ENCODE measurements around the gene LAMA5. TPM values are rescaled to one million over a fixed set of nuclear protein-coding genes. Genes with fewer than 3 reads are reported as not detected.

The LAMA5 gene
- total RNA-seq, 1 donor from 2014 or later, result 12.1 TPM

- Histone ChIP-seq H3K27ac (no peak overlapping the region), H3K4me3 (no peak overlapping the region), H3K9ac (no peak overlapping the region), H3K79me2 (ENCODE audit: low read depth) (no peaks in the 10 kb centered on the region), H3K27me3 (no peaks in the 10 kb centered on the region), H3K4me2 (no peak overlapping the region), H4K20me1 (ENCODE audit: low read depth) (no peaks in the 10 kb centered on the region), H2AFZ (replicated peaks) (no peak overlapping the region), H3K4me1 (no peaks in the 10 kb centered on the region), H3K9me3 (ENCODE audit: low read depth) (no peaks in the 10 kb centered on the region), H3F3A (ENCODE audit: low read depth) (no peaks in the 10 kb centered on the region), H3K36me3 (no peaks in the 10 kb centered on the region)
- no peaks in the 10 kb centered on the region for H3K4me1 Mint-ChIP-seq
- DNase-seq (ENCODE audit: low spot score), result no peak
- no peak overlapping the region for H3K27ac Mint-ChIP-seq
- peaks cover 7% of the 10 kb centered on the region for H3K9me3 Mint-ChIP-seq
- peaks cover 15% of the 10 kb centered on the region for H3K36me3 Mint-ChIP-seq
- no peak overlapping the region for H3K4me3 Mint-ChIP-seq
- peaks cover 6% of the 10 kb centered on the region for H3K27me3 Mint-ChIP-seq (ENCODE audit: insufficient read depth, low read depth)
- TF ChIP-seq EZH2 (IDR thresholded peaks at IDR 0.05) (no peak), EZH2phosphoT487 (IDR thresholded peaks at IDR 0.05) (no peak), CTCF (IDR thresholded peaks at IDR 0.05) (no peak)
Measured at GRCh38 chr20:62345681-62346370, 21.3 kb downstream of the LAMA5 start.

DNA sequence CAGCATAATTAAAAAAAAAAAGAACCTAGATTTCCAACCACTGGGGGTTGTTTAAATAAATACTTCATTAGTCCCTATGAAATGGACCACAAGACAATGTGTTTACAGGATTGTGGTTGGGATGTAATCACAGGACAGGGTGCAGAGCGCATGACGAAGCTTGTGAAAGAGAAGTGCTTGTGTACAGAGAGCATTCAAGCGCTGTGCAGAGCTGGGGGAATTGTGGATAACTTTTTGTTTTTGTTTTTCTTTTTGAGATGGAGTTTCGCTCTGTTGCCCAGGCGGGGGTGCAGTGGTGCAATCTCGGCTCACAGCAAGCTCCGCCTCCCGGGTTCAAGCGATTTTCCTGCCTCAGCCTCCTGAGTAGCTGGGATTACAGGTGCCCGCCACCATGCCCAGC lies 22.3 kb downstream of the LAMA5 start:
- DNase-seq (ENCODE audit: low spot score), result no peak
- no peaks in the 10 kb centered on the region for H3K9me3 ChIP-seq (ENCODE audit: low read depth)
- H3K9ac ChIP-seq, result no peak overlapping the region
- no peaks in the 10 kb centered on the region for H3K4me1 ChIP-seq
- H3K9me3 Mint-ChIP-seq, result peaks cover 7% of the 10 kb centered on the region
- no peaks in the 10 kb centered on the region for H3K36me3 ChIP-seq
- H3K27me3 ChIP-seq, result no peaks in the 10 kb centered on the region
- no peak overlapping the region for H3K27ac Mint-ChIP-seq
- H3K79me2 ChIP-seq (ENCODE audit: low read depth), result no peaks in the 10 kb centered on the region
- H3K4me1 Mint-ChIP-seq, result no peaks in the 10 kb centered on the region
- H3K27ac ChIP-seq, result no peak overlapping the region
- no peaks in the 10 kb centered on the region for H3F3A ChIP-seq (ENCODE audit: low read depth)
- peaks cover 18% of the 10 kb centered on the region for H3K36me3 Mint-ChIP-seq
- peaks cover 8% of the 10 kb centered on the region for H3K27me3 Mint-ChIP-seq (ENCODE audit: insufficient read depth, low read depth)
- H2AFZ ChIP-seq (replicated peaks), result no peak overlapping the region
- H3K4me3 ChIP-seq, result no peak overlapping the region
- no peak overlapping the region for H3K4me2 ChIP-seq
- no peak for TF ChIP-seq EZH2phosphoT487 (IDR thresholded peaks at IDR 0.05)
- TF ChIP-seq EZH2 (IDR thresholded peaks at IDR 0.05), result no peak
- no peak for TF ChIP-seq CTCF (IDR thresholded peaks at IDR 0.05)
- no peak overlapping the region for H3K4me3 Mint-ChIP-seq
- H4K20me1 ChIP-seq (ENCODE audit: low read depth), result no peaks in the 10 kb centered on the region

GRCh38 chr20:62344092-62344491 lies 23.0 kb downstream of the LAMA5 start:
- H3K27ac Mint-ChIP-seq, result no peak overlapping the region
- no peak for DNase-seq (ENCODE audit: low spot score)

More at GRCh38 chr20:62344092-62344491, 23.0 kb downstream of the LAMA5 start:
- Histone ChIP-seq H3K4me2 (no peak overlapping the region), H3K4me1 (no peaks in the 10 kb centered on the region), H3K36me3 (no peaks in the 10 kb centered on the region), H3F3A (ENCODE audit: low read depth) (peaks cover 4% of the 10 kb centered on the region), H3K9ac (no peak overlapping the region), H4K20me1 (ENCODE audit: low read depth) (no peaks in the 10 kb centered on the region), H3K27ac (no peak overlapping the region), H3K4me3 (no peak overlapping the region), H3K27me3 (no peaks in the 10 kb centered on the region), H3K9me3 (ENCODE audit: low read depth) (no peaks in the 10 kb centered on the region), H3K79me2 (ENCODE audit: low read depth) (no peaks in the 10 kb centered on the region), H2AFZ (replicated peaks) (no peak overlapping the region)
- Mint-ChIP-seq H3K9me3 (peaks cover 4% of the 10 kb centered on the region), H3K36me3 (peaks cover 15% of the 10 kb centered on the region), H3K4me1 (no peaks in the 10 kb centered on the region), H3K27me3 (ENCODE audit: insufficient read depth, low read depth) (peaks cover 7% of the 10 kb centered on the region), H3K4me3 (no peak overlapping the region)
- TF ChIP-seq EZH2phosphoT487 (IDR thresholded peaks at IDR 0.05) (no peak), CTCF (IDR thresholded peaks at IDR 0.05) (no peak), EZH2 (IDR thresholded peaks at IDR 0.05) (no peak)

Data from neural progenitor cell (in vitro differentiated cells).